Pancreas (tissue), 10 donors: ENCODE measurements around the gene TST. TPM values are rescaled to one million over a fixed set of nuclear protein-coding genes. Genes with fewer than 3 reads are reported as not detected.
A peak's percentile ranks its signal among the peaks of the same experiment; 100 is the strongest.

Experiments
- ATAC-seq, 4 donors: fragments of 200-7000 bp; cut with Tn5 transposase; one replicate each; pipeline versions ENCODE4 v1.8.0 to v1.9.1; 2020; ENCODE audit warnings: mild to moderate bottlenecking in 4 of 4, moderate library complexity in 4 of 4
- DNase-seq, 6 donors: peaks; one replicate each; pipeline ENCODE4 v3.0.0-alpha.2; 2020
- FAIRE-seq: peaks from 2 replicates; lab custom pipeline; 2012; peaks lifted over from hg19 to GRCh38; lab: Jason Lieb, UNC
- H3K27ac ChIP-seq, 4 donors: fragments of 200-600 bp; sonication (generic); 1 replicate in 3 of 4; 2 replicates in 1 of 4; pipeline versions ENCODE4 v1.5.0 to v1.8.0; 2020
- H3K27me3 ChIP-seq, 4 donors: fragments of 200-600 bp; one replicate each; pipeline ENCODE4 v1.8.0; 2021
- H3K36me3 ChIP-seq, 3 donors: fragments of 200-600 bp; sonication (generic) in 1 of 3; one replicate each; pipeline versions ENCODE4 v1.5.0 to v1.8.0; 2020 to 2021
- H3K4me1 ChIP-seq, 3 donors: fragments of 200-600 bp; one replicate each; pipeline ENCODE4 v1.8.0; 2021
- H3K4me3 ChIP-seq, 4 donors: fragments of 200-600 bp; sonication (generic) in 2 of 4; one replicate each; pipeline versions ENCODE4 v1.5.0 to v1.8.0; 2020 to 2021
- H3K9me3 ChIP-seq, 4 donors: fragments of 200-600 bp; one replicate each; pipeline ENCODE4 v1.8.0; 2021
- WGBS, 2 donors: extraction: QIAGEN DNeasy Blood & Tissue Kit; methylation state at CpG; one replicate each; pipeline ENCODE4 v1.1.7; 2013; 5-methylcytosine and 5-hydroxymethylcytosine counted together
- intact Hi-C, 3 donors: fragments of 100-400 bp; cut with DNase I; formaldehyde crosslinking; loops; one replicate each; pipeline versions ENCODE4 v1.11.1 to v1.14.2; 2022
- polyA plus RNA-seq, 2 donors: library from polyadenylated mRNA; stranded (reverse); fragments of 200-250 nt; gene quantifications; one replicate each; pipeline ENCODE4 v1.2.3, GENCODE V29; 2013
- total RNA-seq, 6 donors: library from RNA; stranded (reverse); fragmentation: NEBNext Ultra II Directional in 4 of 6; extraction: Animal tissue kit (Norgen Biotek cat#: 25700) in 4 of 6; gene quantifications; one replicate each; pipeline versions ENCODE4 v1.2.1 to v1.2.4, GENCODE V29; 2021 to 2023
- TF ChIP-seq, protein P1 (sequence below), 4 donors: fragments of 200-600 bp; sonication (generic) in 3 of 4; IDR thresholded peaks; one replicate each; pipeline versions ENCODE4 v1.5.0 to v1.8.0; 2021; ENCODE audit warnings: antibody characterized with exemption in 4 of 4
- donor health status: healthy with polysubstance abuse.
- donor health status: DM: no; HTN: no; CAD: no; lungs with moderate emphysema.
- donor health status: DM: no; HTN: no; CAD: no.
- donor health status: control.
- donor health status: control.
- donor health status: Bipolar disorder and iron deficiency.
- donor health status: DM: yes; HTN: yes; CAD: no.
- donor health status: DM: no; HTN: no; CAD: no.
- donor health status: DM: no; HTN: no; CAD: no.
- donor health status: DM: yes; HTN: yes; CAD: no.

Gene TST
- total and polyA plus RNA-seq, 8 donors: 22.9 to 52.3 (median 37.6) TPM

DNA sequence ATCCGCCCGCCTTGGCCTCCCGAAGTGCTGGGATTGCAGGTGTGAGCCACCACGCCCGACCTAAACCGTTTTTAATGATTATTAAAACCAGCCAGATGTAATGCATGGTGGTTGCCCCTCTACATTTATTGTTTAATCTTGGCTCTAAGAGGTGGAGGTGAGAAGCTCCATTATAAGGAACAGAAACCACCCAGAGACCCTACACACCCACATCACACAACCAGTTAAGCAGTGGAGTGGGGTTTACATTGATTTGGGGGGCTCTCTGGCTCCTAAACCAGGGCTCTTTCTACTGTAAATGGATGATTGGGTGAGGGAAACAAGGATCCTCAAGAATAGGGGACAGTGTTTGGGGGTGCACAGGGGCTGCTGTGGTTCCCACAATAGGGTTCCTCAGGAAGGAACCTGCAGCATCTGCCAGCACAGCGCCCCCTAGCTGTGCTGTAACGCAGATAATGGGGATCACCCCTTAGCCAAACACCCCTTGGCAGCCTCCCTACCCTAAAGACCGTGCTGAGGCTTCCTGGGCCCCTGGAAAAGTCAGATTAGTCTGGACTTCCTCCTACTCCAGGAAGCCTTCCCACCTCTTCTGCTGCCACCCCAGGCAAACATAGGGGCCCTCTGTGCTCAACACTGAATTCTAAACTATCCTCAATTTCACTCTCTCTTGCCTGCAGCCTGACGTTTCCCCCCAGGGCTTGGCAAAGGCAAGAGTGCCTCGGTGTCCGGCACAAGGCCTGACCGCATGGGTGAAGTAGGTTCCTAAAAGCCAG lies 2.6 kb upstream of the TST start:
- H3K4me3 ChIP-seq: no peak overlapping the region
- ATAC-seq: no peak
- peak in 2 of 6 donors; percentile 63 to 76 for DNase-seq
- H3K27ac ChIP-seq: peak overlapping the region in 1 of 4 donors; percentile 3
- intact Hi-C loops: no loop called here
- peaks cover 20 to 47% (median 21%) of the 10 kb centered on the region in 3 donors for H3K4me1 ChIP-seq
- FAIRE-seq: no peak
- WGBS, 2 donors: 55 to 63% methylated on average over 13 of the region's 13 CpGs
- no peaks in the 10 kb centered on the region for H3K9me3 ChIP-seq
- peaks cover 0 to 6% (median 0%) of the 10 kb centered on the region in 3 donors for H3K36me3 ChIP-seq
- H3K27me3 ChIP-seq: no peaks in the 10 kb centered on the region
- TF ChIP-seq, protein P1, sequence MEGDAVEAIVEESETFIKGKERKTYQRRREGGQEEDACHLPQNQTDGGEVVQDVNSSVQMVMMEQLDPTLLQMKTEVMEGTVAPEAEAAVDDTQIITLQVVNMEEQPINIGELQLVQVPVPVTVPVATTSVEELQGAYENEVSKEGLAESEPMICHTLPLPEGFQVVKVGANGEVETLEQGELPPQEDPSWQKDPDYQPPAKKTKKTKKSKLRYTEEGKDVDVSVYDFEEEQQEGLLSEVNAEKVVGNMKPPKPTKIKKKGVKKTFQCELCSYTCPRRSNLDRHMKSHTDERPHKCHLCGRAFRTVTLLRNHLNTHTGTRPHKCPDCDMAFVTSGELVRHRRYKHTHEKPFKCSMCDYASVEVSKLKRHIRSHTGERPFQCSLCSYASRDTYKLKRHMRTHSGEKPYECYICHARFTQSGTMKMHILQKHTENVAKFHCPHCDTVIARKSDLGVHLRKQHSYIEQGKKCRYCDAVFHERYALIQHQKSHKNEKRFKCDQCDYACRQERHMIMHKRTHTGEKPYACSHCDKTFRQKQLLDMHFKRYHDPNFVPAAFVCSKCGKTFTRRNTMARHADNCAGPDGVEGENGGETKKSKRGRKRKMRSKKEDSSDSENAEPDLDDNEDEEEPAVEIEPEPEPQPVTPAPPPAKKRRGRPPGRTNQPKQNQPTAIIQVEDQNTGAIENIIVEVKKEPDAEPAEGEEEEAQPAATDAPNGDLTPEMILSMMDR (IDR thresholded peaks at IDR 0.05): peak; percentile 38 to 64 (median 58)

DNA sequence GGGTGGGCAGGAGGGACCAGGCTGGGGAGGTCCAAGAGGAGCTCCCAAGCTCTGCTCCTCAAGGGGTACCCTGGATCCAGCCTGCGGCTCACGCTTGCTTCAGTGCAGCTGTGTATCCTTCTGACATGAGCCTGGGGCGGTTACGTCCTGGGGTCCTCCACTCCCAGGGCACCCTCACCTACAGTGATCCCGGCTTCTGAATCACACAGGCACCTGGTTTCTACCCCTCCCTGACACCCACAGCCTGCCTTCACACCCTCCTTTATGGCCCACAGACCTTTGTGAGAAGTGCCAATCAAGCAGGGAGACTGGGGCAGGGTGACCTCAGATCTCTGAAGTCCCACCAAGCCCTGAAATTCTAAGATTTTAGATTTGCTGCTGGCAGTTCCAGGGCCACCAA lies 1.8 kb upstream of the TST start:
- Histone ChIP-seq H3K36me3 (peaks cover 0 to 5% (median 0%) of the 10 kb centered on the region in 3 donors), H3K27me3 (no peaks in the 10 kb centered on the region), H3K4me1 (peaks cover 20 to 54% (median 24%) of the 10 kb centered on the region in 3 donors), H3K9me3 (no peaks in the 10 kb centered on the region), H3K27ac (peak overlapping the region in 2 of 4 donors; percentile 86 to 90), H3K4me3 (peak overlapping the region in 2 of 4 donors; percentile 88 to 96)
- WGBS, 2 donors: 85 to 100% methylated on average over 5 of the region's 5 CpGs
- no peak for FAIRE-seq
- ATAC-seq: no peak
- TF ChIP-seq, protein P1 (IDR thresholded peaks at IDR 0.05): no peak
- DNase-seq: no peak
- intact Hi-C loops: no loop called here

DNA sequence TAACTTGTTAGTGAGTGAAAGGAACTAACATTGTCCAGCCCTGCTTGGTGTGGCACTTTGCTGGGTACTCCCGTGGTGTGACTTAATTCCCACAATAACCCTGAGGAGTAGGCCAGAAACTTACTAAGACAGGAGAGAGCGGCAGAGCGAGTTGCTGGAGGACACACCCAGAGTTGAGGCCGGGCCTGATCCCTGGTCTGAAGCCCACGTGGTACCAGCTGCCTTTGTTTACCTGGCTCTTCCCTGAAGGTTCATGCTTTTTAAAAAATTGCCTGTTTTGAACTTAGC lies 889 bp upstream of the TST start:
- DNase-seq: peak in 2 of 6 donors; percentile 36 to 37
- no peaks in the 10 kb centered on the region for H3K36me3 ChIP-seq
- intact Hi-C loops: no loop called here
- H3K9me3 ChIP-seq: no peaks in the 10 kb centered on the region
- peaks cover 20 to 51% (median 24%) of the 10 kb centered on the region in 3 donors for H3K4me1 ChIP-seq
- H3K27ac ChIP-seq: peak overlapping the region; percentile 76 to 90 (median 88)
- no peak for FAIRE-seq
- WGBS, 2 donors: 2% methylated on average over 5 of the region's 5 CpGs
- TF ChIP-seq, protein P1 (IDR thresholded peaks at IDR 0.05): no peak
- peak overlapping the region; percentile 51 to 96 (median 90) for H3K4me3 ChIP-seq
- H3K27me3 ChIP-seq: no peaks in the 10 kb centered on the region
- peak; percentile 32 to 52 (median 45) for ATAC-seq

DNA sequence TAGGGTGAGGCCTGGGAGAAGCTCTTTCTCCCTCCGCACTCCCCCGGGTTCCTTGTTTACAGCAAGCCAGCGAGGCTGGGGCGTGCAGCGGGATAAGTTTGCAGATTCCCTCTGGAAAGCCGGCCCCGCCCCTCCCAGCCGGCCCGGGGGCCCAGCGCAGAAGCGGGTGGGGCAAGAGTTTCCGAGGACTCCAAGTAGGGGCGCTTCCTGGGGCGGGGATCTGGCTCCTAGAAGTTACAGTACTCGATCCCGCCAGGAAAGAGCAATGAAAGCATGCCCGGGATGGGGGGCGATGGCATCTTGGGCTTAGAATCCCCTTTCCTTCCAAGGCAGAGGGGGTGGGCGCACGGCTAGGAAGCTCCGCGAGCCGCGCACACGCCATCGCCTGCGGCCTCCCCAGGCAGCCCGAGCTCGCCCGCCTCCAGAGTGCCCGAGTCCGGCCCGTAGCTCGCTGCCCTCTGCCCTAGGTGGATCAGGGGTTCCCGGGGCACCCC lies 385 bp downstream of the TST start:
- Histone ChIP-seq H3K27me3 (no peaks in the 10 kb centered on the region), H3K36me3 (no peaks in the 10 kb centered on the region), H3K27ac (peak overlapping the region; percentile 76 to 90 (median 88)), H3K9me3 (no peaks in the 10 kb centered on the region), H3K4me3 (peak overlapping the region; percentile 88 to 97 (median 94)), H3K4me1 (peaks cover 20 to 48% (median 24%) of the 10 kb centered on the region in 3 donors)
- 0% methylated on average over 28 to 35 of the region's 35 CpGs for WGBS, 2 donors
- DNase-seq (peak in 5 of 6 donors; percentile 55 to 87 (median 66)), ATAC-seq (peak; percentile 18 to 52 (median 28)), FAIRE-seq (no peak)
- TF ChIP-seq, protein P1 (IDR thresholded peaks at IDR 0.05): no peak
- intact Hi-C loops: no loop called here
